Measurements from ENCODE around the gene TMEM145.
"Not testable (repeated sequence)": the region's sequence is repeated elsewhere in the genome, so short reads cannot be mapped to it uniquely, and the experiment has no call there.

- TF ChIP-seq, protein P1, sequence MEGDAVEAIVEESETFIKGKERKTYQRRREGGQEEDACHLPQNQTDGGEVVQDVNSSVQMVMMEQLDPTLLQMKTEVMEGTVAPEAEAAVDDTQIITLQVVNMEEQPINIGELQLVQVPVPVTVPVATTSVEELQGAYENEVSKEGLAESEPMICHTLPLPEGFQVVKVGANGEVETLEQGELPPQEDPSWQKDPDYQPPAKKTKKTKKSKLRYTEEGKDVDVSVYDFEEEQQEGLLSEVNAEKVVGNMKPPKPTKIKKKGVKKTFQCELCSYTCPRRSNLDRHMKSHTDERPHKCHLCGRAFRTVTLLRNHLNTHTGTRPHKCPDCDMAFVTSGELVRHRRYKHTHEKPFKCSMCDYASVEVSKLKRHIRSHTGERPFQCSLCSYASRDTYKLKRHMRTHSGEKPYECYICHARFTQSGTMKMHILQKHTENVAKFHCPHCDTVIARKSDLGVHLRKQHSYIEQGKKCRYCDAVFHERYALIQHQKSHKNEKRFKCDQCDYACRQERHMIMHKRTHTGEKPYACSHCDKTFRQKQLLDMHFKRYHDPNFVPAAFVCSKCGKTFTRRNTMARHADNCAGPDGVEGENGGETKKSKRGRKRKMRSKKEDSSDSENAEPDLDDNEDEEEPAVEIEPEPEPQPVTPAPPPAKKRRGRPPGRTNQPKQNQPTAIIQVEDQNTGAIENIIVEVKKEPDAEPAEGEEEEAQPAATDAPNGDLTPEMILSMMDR (conservative IDR thresholded peaks at IDR 0.05; ENCODE audit: low read length): not testable (repeated sequence)
- TF ChIP-seq EZH2phosphoT487 (IDR thresholded peaks at IDR 0.05; ENCODE audit: borderline replicate concordance, low read depth, low read length): not testable (repeated sequence)
These were observed 26.8 kb downstream of the TMEM145 start for GRCh38 chr19:42339922-42340321.

All from OCI-LY7 (cell line).